Measurements from ENCODE around the gene INO80D.
A peak's percentile ranks its signal among the peaks of the same experiment; 100 is the strongest.

INO80D gene

GRCh38 chr2:205947621-205948495 lies 138.1 kb downstream of the INO80D start:
- Histone ChIP-seq H3K9me3 (ENCODE audit: severe bottlenecking) (no peaks in the 10 kb centered on the region), H3K27ac (ENCODE audit: poor library complexity, severe bottlenecking) (no peak overlapping the region), H3K36me3 (ENCODE audit: low read depth) (no peaks in the 10 kb centered on the region), H3K4me1 (ENCODE audit: insufficient read depth, poor library complexity, severe bottlenecking) (peaks cover 4% of the 10 kb centered on the region), H3K27me3 (ENCODE audit: insufficient read depth, poor library complexity, severe bottlenecking) (no peaks in the 10 kb centered on the region), H3K4me3 (ENCODE audit: severe bottlenecking) (no peak overlapping the region)
- peak; percentile 72 for ATAC-seq (ENCODE audit: low read depth)
- no peak for DNase-seq (ENCODE audit: low spot score)
- peak; percentile 95 for TF ChIP-seq CTCF (IDR thresholded peaks at IDR 0.05; ENCODE audit: poor library complexity, severe bottlenecking)

- no peak for TF ChIP-seq CTCF (IDR thresholded peaks at IDR 0.05; ENCODE audit: poor library complexity, severe bottlenecking)
- DNase-seq (ENCODE audit: low spot score) (no peak), ATAC-seq (ENCODE audit: low read depth) (no peak)
- H3K36me3 ChIP-seq (ENCODE audit: low read depth): no peaks in the 10 kb centered on the region
- peaks cover 4% of the 10 kb centered on the region for H3K4me1 ChIP-seq (ENCODE audit: insufficient read depth, poor library complexity, severe bottlenecking)
- no peak overlapping the region for H3K4me3 ChIP-seq (ENCODE audit: severe bottlenecking)
- no peak overlapping the region for H3K27ac ChIP-seq (ENCODE audit: poor library complexity, severe bottlenecking)
- no peaks in the 10 kb centered on the region for H3K9me3 ChIP-seq (ENCODE audit: severe bottlenecking)
- no peaks in the 10 kb centered on the region for H3K27me3 ChIP-seq (ENCODE audit: insufficient read depth, poor library complexity, severe bottlenecking)
Measured at GRCh38 chr2:205946226-205946625, 139.7 kb downstream of the INO80D start.

Data from RWPE2 (cell line).